GM19468 (cell line): ENCODE data around the gene CACNA1E.
A peak's percentile ranks its signal among the peaks of the same experiment; 100 is the strongest.

ENCODE experiments used
- ATAC-seq: cut with Tn5 transposase; IDR thresholded peaks from one replicate; pipeline ENCODE4 v1.9.1; 2021; ENCODE audit warnings: mild to moderate bottlenecking, moderate library complexity, moderate number of reproducible peaks; ENCODE audit not compliant: unreplicated experiment; ENCODE audit errors: extremely low read depth

Gene CACNA1E

DNA sequence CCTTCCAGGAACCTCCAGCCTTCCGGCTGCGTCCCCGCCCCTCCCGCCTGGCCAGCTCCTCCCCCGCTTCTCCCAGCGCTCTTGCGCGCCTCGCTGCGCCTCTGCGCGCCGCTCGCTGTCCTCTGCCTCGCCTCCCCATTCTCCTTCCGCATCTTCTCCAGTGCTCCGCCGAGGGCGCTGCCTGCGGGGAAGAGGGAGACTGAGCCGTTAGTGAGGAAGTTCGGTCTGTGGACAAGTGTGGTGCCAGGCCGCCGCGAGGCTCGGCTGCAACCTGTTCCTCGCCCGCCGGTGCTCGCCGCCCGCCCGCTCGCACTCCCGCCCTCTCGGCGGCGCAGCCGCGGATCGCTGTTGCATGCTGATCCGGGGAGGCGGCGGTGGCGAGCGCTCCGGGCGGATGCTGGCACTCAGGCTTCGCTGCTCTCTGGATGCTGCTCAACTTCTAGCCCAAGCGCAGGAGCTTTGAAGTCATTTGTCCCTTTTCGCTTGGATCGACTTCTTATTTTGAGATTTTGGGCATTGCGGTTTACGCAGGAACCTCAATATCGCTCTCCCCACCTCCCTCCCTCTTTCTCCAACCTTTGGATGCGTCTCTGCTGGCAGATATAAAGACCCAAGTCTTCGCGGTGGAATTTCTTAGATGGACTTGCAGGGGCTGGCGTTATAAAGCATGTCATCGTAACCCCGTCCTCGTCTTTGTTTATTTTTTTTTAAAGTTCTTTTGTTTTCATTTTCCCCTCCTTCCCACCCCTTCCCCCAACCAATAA, 614 bp upstream of the CACNA1E start:
- no peak for ATAC-seq

DNA sequence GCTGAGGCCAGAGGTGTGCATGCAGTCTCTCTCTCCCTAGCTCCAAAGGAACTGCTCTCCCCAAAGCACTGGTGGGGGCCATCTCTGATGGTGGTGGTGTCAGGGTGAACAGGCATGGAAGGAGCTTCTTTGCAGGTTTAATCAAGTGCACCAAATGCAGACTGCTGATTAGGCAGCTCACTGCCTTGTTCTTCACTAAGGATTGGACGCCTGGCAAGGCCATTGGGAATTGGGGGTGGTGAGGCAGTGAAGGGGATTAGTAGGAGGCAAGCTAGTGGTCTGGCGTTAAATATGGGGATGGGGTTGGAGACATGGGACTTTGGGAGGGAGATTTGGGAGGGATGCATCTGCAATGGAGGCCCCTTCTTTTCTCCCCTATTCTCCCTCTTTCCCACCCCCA, 1.5 kb downstream of the CACNA1E start:
- no peak for ATAC-seq

DNA sequence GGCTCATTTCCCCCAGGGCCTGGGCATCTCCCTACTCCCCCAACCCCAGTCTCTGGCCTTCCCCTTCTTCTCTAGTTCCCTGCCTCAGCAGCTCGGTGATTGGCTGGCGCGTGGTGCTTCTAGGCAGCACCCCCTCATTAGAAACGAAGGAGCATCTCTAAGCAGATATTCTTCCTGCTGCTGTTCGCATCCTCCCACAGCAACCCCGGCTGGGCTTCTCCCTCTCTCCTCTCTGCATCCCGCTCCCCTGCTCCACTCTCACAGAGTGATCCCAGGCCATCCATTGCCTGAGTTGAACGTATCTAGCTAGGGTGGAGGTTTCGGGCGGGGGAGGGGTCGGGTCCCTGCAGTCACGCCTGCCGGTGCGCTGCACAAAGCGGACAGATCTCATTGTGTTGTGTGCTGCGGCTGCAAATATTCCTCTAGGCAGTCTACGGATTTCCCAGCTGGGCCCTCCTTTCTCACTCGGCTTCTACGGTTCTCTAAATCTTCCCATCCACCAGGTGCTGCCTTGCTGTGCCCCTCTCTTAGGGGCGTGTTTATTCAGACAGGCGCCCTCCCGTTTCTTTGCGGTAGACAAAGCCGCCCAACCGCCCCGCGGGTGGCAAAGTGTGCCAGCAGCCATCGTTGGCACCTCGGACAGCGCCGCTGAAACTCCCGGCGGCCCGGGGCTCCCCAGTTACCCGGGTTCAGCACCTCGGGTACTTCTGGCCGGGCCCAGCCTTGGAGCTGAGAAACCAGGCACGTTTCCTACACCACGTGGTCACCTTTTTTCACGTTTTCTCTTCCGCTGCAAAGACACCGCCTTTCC, 2.2 kb downstream of the CACNA1E start:
- peak; percentile 24 for ATAC-seq

DNA sequence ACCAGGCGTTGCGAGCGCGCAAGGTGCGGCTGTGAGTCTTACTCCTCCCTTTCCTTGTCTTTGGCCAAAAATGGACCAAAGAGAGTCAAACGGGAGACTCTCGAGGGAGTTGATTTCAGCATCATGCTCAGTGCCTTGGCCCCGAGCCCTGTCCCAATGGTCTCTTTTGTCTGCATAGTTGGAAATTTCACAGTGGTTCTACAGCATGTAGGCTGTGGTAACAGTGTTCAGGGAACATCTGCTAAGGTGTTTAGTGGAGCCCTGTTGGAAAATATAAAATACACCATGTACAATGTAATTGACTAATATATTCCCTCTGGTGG, 2.7 kb downstream of the CACNA1E start:
- ATAC-seq = no peak

DNA sequence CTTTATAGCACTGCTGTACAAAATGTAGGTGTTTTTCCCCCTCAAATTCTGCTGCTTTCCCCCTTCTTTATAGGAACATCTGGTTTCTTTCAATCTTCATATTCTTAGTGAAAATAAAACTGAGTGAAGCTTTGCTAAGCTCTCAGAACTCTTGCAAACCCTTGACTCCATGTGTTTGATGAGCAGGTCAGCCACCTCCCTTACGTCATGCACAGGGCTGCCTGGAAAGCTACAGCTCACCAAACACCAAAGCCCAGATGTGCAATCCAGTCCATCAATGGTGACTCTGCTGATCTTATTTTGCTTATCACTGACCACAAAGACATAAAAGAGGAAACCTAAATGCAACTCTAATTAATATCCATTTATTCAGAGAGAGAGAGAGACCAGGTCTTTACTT, 5.5 kb downstream of the CACNA1E start:
- ATAC-seq = no peak

DNA sequence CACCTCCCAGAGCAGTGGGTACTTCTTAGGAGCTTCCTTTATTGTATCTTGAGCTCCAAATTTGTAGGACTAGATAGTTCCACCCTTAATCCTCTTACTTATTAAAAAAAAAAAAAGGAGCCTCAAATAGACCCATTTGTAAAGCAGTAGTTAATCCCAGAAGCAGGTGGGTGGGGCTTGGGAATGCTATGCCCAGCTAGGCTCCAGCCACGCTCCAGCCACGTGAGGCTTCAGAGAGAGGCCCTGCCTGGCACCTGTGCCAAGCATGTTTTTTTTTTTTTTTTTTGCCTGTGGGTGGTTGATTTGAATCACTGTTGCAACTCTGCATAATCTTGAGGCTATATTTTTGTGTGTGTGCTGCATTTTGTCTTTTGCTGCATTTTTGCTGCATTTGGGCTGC, 7.0 kb downstream of the CACNA1E start:
- ATAC-seq = no peak

DNA sequence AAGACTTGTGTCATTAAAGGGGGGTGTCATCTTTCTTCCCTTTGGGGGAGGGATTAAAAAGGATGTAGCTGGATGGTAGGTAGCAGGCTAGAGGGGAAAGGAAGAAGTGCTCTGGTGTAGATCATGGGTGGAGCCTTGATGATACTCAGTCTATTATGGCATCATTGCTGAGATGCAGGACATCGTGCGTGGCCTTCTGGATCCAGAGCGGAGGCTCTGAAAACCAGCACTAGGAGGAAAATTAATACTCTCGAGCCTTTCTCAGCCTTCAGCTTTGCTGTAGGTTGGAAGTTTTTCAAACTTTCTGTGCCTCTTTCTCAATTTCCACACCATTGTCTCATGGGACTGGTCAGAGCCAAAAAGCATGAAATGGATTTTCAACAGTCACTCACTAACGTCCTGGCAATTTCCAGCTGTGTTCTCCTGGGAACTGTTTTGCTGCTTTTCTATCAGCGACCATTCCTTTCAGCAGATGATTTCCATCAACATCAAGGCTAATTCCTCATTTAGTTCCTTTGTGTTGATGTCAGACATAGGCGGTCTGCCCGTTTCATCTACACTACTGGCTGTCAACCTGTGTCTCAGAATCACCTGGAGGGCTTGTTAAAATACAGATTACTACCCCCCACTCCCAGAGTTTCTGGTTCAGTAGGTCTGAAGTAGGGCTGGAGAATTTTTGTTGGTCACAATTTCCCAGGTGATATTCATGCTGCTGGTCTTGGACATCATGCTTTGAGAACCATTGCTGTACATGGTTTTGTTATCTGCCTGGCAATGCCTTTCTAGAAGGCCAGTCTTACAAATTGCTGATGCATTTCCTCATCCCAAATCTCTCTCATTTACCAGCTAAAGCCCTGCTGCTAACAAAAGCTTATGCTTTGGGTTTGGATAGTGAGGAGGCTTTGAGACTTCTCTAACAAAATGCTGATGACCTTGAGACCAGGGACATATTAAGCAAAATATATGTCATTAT, 7.7 kb downstream of the CACNA1E start:
- ATAC-seq = no peak

DNA sequence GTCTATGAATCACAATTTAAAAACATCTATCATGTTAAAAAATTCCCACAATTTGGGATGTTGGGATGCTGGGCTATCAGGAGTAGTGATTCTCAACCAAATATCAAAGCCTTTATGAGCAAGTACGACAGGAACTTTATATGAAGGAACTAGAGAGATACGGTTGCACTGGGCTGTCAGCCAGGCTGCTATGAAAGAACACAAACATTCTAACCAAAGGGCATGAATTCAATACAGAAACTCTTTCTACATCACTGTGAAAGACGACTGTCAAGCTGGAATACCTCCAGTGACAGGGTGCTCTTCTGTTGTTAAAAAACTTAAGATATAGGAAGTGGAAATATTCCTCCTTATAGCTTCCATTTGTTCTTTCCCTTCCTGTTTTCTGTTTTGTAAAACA, 9.8 kb downstream of the CACNA1E start:
- no peak for ATAC-seq

DNA sequence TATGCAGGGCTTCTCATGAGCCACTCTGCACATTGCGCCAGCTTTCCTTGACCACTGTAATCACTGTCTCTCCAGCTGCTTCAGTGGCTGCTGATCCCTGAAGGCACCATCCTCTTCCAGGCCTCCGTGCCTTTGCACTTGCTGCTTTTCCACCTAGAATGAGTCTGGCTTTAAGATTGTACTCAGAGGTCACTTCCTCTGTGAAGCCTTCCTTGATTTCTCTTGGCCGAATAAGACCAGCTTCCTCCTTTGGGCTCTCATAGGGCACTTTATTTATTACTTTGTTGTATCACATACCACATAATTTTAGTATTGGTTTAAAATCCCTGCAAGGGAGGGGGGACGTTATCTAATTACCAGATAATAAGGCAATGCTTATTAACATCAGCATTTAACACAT, 10.6 kb downstream of the CACNA1E start:
- ATAC-seq = no peak

DNA sequence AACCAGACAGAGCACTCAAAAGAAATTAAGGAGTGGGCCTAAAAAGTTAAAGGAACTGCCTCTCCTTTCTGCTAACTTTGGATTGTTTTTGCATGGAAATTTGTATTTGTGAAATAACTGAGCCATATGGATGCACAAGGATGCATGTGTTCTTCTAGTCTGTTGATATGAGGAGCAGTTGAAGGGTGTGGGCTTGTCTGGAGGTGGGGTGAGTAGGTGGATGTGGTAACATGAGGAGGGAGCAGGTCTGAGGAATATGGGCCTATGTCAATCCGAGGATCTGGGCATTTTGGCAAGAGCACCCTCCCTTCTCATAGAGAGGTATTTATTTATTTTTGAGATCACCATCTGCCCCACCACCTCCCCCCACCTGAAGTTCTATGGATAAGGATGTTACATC, 13.4 kb downstream of the CACNA1E start:
- no peak for ATAC-seq

DNA sequence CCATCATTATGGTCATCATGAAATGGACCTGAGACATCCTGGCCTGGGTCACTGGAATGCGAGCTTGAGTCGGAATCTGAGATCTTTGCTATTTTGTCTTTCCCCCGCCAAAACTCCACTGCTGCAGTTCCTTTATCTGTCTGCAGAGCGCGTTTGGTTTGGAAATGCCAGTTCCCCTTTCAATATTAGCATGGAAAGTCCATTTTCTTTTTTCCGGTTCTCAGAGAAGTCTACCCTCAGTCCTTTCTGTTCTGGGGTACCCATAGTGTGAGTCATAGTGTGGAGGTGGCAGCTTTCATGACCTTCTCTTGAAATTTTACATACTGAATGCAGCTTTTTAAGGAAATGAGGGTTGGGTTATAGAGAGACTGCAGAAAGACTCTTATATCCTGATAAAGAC, 14.6 kb downstream of the CACNA1E start:
- no peak for ATAC-seq

DNA sequence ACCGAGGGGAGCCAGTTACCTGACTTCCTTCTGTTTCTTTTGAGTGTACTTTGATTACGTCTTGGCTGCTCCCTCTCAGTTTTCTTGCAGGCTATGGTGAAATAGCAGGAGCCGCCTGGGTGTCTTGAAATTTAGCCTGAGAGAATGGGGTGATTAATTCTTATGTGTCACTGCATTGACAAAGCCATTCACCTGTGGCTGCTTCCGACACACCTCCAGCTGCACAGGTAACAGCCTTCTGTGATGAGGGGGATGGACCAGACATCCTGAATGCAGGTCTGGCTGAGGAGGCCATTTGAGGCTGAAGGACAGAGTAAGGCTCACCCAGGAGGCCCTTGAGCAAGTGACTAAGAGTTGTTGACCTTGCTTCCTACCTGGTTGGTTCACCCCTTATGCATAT, 16.5 kb downstream of the CACNA1E start:
- no peak for ATAC-seq

DNA sequence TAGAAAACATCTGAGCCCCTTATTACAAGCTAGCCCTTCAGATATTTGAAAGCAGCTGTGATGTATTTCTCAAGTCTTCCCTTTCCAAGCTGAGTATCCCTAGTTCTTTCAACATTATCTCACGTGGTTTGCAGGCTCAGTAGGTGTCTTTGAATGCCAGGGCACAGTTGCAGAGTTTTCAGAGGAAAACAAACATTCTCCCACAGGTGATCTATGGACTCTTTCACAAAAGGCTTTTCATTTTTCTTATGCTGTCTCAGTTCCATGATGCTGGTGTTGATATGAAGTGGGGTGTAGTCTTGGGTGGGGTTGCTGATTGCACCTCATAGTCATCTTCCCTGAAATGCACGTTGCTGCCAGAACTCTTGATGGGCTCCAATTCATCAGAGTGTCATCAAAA, 17.3 kb downstream of the CACNA1E start:
- ATAC-seq = no peak

DNA sequence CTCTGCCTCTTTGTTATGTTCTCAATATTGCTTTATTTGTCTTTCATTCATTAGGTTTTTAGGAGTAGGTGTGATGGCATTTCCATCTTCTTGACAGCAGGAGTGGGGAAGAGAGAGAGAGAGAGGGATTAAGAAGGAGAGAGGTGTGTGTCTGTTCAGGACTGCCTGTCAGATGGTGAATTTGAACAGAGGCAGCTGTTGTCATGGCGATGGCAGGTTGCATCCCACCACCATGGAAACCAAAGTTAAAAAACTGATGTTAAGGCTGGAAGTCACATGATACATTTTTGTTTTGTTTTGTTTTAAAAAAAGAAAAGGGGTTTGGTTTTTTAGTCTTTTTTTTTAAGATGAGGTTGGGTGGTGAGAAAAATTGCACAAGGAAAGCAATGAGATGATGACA, 18.3 kb downstream of the CACNA1E start:
- ATAC-seq = no peak

DNA sequence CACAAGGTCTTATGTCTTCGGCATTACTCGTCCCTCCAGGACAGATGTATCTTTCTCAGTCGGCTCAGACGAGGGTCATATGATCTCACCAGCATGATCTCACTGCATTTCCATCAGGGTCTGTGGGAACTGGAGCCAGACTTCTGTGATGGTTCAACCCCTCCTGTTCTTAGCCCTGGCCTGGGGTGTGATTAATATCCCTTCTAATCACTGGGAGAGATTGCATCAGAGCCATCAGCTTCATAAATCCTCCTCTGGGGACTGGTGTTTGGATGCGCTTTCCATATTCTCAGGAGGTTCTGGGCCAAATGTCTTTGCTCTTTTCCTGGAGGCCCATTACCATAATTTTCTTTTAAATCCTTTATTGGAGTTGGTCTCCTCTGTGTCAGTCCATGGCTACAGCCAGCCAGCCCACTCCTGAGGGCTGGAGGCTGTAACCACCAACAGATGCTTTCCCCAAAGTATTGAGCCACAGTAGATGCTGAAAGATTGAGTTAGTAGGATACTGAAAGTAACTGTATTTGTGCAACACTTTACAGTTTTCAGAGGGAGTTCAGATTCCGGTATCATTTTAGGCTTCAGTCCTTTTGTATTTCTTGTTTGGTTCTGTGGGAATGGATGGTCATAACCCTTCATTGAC, 20.0 kb downstream of the CACNA1E start:
- no peak for ATAC-seq

DNA sequence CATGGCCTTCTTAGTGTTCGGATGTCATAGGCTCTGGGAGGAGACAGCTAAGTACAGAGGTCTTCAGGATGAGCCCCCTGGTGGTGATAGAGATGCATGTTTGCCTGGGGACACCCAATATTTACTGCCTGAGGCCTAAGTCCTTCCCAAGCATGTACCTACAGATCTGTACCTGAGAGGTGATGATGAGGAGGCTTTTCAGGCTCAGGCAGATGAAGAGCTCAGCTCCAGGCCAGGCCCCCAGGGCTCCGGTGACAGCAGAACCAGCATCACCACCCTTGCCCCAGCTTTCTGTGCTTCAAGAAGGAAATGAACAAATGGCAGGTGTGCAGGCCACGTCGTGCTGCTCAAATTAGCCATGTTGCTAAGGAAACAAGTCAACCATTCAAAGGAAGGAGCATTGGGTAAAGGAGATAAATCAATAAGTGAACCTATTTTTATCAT, 21.1 kb downstream of the CACNA1E start:
- peak; percentile 51 for ATAC-seq

DNA sequence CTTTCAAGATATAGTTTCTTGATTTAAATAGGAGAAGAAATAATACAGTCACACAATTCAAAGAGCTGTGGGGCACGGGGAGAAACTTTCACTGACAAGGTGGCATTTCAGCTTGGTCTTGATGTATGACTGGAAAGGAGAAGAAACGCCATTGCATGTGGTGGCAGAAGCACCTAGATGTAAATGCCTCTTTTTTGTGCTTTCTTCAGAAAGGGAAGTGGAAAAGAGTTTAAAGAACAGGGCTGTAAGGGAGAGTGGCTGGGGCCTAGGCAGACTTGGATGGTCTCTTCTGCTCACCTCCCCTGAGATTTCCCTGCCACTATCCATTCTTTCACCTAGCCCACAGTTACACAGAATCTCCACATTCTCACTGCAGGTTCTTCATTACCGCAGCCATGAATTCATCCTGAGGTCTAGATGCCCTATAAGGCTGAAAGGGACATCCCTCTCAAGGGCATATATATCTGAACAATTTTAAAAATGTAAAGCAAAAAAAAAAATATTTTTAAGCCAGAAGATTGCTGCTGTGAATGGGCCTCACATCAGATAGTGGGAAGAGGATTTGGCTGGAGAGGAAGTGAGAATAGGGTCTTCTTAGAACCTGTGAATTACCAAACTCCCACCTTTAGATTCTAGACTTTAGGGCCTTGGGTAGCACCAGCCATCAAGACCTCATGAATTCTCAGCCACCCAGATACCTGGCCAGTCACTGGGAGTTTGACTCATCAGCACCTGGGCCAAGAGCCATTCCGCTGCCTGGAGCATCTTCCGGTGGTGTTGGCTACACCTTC, 23.4 kb downstream of the CACNA1E start:
- no peak for ATAC-seq

DNA sequence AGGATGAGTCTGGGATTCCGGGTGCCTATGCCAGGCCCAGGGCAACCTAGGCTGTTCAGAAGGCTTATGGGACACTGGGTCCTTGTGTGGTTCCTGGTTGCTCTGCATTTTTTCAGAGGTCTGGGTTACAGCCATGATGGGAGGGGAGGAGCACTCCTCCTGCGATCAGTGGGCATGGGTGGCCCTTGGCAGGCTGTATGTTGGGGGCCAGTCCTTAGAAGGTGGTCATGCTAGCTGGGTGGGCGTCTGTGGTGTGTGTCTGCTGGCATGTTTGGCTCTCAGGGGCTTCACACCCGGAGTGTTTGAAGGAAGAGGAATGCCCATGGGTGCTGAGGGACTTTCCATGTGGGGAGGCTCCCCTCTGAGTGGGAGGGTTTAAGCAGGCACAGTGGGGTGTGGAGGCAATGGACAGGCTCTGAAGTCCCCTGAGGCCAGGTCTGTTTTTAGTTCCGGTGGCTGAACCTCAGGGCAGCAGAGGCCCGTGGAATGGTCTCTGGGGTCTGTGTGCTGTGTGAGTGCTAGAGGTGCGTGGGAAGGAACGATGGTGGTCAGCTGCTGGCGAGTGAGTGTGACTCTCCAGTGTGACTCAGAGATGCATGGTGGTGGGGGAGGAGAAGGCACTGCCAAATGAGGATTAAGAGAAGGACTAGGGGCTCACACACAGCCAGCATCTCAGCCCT, 25.3 kb downstream of the CACNA1E start:
- ATAC-seq = no peak

DNA sequence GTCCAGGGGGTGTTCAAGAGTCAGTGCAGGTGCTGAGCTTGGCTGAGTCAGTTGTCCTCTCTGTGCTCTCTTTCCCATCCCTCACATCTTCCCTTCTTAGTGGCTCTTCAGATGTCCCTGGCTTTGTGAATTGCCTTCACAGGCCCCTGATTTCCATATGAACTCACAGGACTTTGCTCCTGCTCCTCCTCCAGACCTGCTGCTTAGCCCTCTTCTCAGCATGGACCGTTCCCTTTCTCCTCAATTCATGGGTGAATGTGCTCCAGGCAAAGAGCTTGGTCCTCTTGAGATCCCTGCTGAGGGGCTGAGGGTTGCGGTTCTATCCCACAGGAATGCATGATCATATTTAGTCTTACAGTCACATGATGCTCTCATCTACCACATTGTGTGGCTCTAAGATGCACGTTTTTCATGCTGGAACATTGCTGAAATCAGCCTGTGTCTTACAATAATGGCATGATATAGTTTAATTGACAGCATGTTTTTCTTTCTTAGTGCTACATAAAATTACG, 30.5 kb downstream of the CACNA1E start:
- no peak for ATAC-seq
